Activated CD4-positive, alpha-beta memory T cell treated with anti-CD3 and anti-CD28 coated beads for 36 hours (primary cell): ENCODE measurements around the gene LYPD3. TPM values are rescaled to one million over a fixed set of nuclear protein-coding genes. Genes with fewer than 3 reads are reported as not detected.
"Not testable (repeated sequence)": the region's sequence is repeated elsewhere in the genome, so short reads cannot be mapped to it uniquely, and the experiment has no call there.

Source experiments
- CTCF ChIA-PET: fragments of 350-600 bp; sonication (Branson Sonifier 250); formaldehyde crosslinking; loops from one replicate; lab custom pipeline; 2021; ENCODE audit warnings: antibody characterized with exemption, inconsistent platforms; lab: Charles Lee
- POLR2A ChIA-PET: fragments of 350-600 bp; sonication (Branson Sonifier 250); formaldehyde crosslinking; loops from one replicate; lab custom pipeline; 2021; ENCODE audit warnings: antibody characterized with exemption; lab: Charles Lee
- DNase-seq: peaks from one replicate; pipeline ENCODE4 v3.0.0-alpha.2; 2020
- H3K27ac Mint-ChIP-seq: one replicate; pipeline ENCODE4 v1.8.0; 2021; ENCODE audit warnings: mixed read lengths
- H3K27me3 Mint-ChIP-seq: one replicate; pipeline ENCODE4 v1.8.0; 2021; ENCODE audit warnings: mixed read lengths
- H3K36me3 Mint-ChIP-seq: one replicate; pipeline ENCODE4 v1.8.0; 2021; ENCODE audit warnings: mixed read lengths
- H3K4me1 Mint-ChIP-seq: one replicate; pipeline ENCODE4 v1.8.0; 2021; ENCODE audit warnings: low read depth, mixed read lengths
- H3K4me3 Mint-ChIP-seq: one replicate; pipeline ENCODE4 v1.8.0; 2021; ENCODE audit warnings: mild to moderate bottlenecking, mixed read lengths
- H3K9me3 Mint-ChIP-seq: one replicate; pipeline ENCODE4 v1.8.0; 2021; ENCODE audit warnings: mixed read lengths
- intact Hi-C: fragments of 100-400 bp; cut with micrococcal nuclease; formaldehyde crosslinking; loops from one replicate; pipeline ENCODE4 v1.15.1; 2023
- total RNA-seq, 2 experiments: library from RNA; stranded (reverse); gene quantifications; one replicate each; pipeline ENCODE4 v1.2.3, GENCODE V29; 2021

The LYPD3 gene
- 1 to 10 TPM; 2.3 TPM for total RNA-seq

DNA sequence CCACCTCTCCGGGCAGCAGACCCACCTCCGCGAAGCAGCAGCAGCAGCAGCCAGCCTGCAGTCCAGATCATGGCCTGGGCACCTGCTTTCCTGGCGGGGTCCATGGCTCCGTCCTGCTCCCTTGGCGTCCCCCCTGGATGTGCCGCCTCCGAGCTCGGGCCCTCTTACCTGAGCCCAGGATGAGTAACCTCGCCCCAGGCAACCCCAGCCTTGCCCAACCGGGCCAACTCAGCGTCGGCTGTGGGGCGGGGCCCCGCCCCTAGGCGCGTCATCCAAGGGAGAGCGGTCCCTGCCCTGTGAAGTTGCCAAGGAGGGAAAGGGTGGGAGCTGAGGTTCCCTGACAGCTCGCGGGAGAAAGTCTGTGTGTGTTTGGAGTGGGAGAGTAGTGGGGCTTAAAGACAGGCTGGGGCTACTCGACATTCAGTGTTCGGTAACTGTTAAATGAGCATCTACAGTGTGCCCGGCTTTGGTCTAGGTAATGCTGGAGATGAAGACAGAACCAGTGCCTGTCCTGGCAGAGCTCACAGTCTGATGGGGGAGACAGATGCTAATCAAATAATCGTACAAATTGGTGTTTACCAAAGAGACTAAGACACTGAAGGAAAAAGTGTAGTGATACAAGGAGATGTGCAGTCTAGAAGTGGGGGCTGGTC lies at the start of gene LYPD3:
Gene LYPD3, minus strand, starts transcription at position 141 of the 653 bp plus-strand sequence. Its CDS starts 37 bp downstream, at position 104.
- H3K4me3 Mint-ChIP-seq = peak within 1 kb of the TSS; percentile 90
- H3K36me3 Mint-ChIP-seq = no peaks in the 10 kb centered on the region
- POLR2A ChIA-PET = interaction anchor here (1.1 kb wide), 1 partner anchor 38 kb away, joined by 4 read pairs; no protein-coding TSS in a partner anchor
- peak within 1 kb of the TSS; percentile 82 for H3K27ac Mint-ChIP-seq
- H3K27me3 Mint-ChIP-seq = no peaks in the 10 kb centered on the region
- H3K9me3 Mint-ChIP-seq = no peaks in the 10 kb centered on the region
- CTCF ChIA-PET = interaction anchor here (10.3 kb wide), 1 partner anchor 18 kb away, joined by 86 read pairs; no protein-coding TSS in a partner anchor
- intact Hi-C loops = loop anchor here (10.0 kb wide), 1 partner anchor 319 kb away; the partner anchor contains the start of gene KCNN4
- H3K4me1 Mint-ChIP-seq = peaks cover 59% of the 10 kb centered on the region
- no peak for DNase-seq

GRCh38 chr19:43512399-43512798 lies 47.0 kb upstream of the LYPD3 start:
- H3K27ac Mint-ChIP-seq, H3K9me3 Mint-ChIP-seq, H3K4me1 Mint-ChIP-seq, H3K4me3 Mint-ChIP-seq, intact Hi-C loops, DNase-seq, H3K27me3 Mint-ChIP-seq, CTCF ChIA-PET: not testable (repeated sequence)
- POLR2A ChIA-PET = interaction anchor here (1.2 kb wide), 1 partner anchor 8 kb away, joined by 3 read pairs; no protein-coding TSS in a partner anchor
- H3K36me3 Mint-ChIP-seq = peaks cover 32% of the 10 kb centered on the region

- DNase-seq = no peak
- Mint-ChIP-seq H3K9me3 (no peaks in the 10 kb centered on the region), H3K4me1 (peaks cover 4% of the 10 kb centered on the region), H3K27me3 (no peaks in the 10 kb centered on the region), H3K36me3 (peaks cover 30% of the 10 kb centered on the region), H3K27ac (no peak overlapping the region), H3K4me3 (no peak overlapping the region)
- ChIA-PET CTCF (interaction anchor here (0.7 to 2.2 kb wide), 2 partner anchors 8 to 64 kb away, joined by 3 to 8 read pairs; no protein-coding TSS in a partner anchor), POLR2A (no interaction called here)
- intact Hi-C loops = no loop called here
Observed at GRCh38 chr19:43511324-43511723, 45.9 kb upstream of the LYPD3 start.

DNA sequence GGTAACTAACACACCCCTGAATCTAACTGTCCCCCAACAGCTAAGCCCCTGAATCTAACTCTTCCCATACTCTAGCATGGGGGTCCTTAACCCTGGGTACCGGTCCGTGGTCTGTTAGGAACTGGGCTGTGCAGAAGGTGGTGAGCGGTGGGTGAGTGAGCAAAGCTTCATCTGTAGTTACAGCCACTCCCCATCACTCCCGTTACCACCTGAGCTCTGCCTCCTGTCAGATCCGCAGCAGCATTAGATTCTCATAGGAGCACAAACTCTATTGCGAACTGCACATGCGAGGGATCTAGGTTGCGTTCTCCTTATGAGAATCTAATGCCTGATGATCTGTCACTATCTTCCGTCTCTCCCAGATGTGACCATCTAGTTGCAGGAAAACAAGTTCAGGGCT lies 45.3 kb upstream of the LYPD3 start:
- Mint-ChIP-seq H3K27ac (no peak overlapping the region), H3K27me3 (no peaks in the 10 kb centered on the region), H3K4me1 (peaks cover under 1% of the 10 kb centered on the region), H3K4me3 (no peak overlapping the region), H3K36me3 (peaks cover 28% of the 10 kb centered on the region), H3K9me3 (no peaks in the 10 kb centered on the region)
- CTCF ChIA-PET = interaction anchor here (2.2 to 3.0 kb wide), 2 partner anchors 9 to 64 kb away, joined by 8 to 13 read pairs; no protein-coding TSS in a partner anchor
- DNase-seq = no peak
- intact Hi-C loops = no loop called here
- POLR2A ChIA-PET = no interaction called here

DNA sequence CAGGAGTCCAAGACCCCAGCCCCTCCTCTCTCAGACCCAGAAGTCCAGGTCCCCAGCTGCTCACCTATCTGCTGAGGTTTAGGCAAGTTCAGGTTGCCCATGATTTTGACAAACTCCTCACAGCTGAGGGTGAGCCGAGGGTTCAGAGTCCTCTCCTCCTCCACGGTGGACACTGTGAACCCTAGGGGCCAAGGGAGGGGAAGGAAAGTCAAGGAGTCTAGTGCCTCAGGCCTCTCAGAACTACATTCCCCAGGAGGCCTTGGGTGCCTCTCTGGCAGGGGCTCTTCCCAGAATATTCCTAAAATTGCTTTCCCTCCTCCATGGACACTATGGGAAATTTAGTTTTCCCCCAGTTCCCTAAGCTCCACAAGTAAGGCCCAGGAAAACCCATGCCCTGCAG lies 42.5 kb upstream of the LYPD3 start:
- Mint-ChIP-seq H3K27ac (no peak overlapping the region), H3K4me1 (peaks cover 14% of the 10 kb centered on the region), H3K27me3 (no peaks in the 10 kb centered on the region), H3K9me3 (no peaks in the 10 kb centered on the region), H3K4me3 (no peak overlapping the region), H3K36me3 (peaks cover 22% of the 10 kb centered on the region)
- no peak for DNase-seq
- ChIA-PET POLR2A (no interaction called here), CTCF (interaction anchor here (3.0 kb wide), 1 partner anchor 61 kb away, joined by 13 read pairs; no protein-coding TSS in a partner anchor)
- intact Hi-C loops = no loop called here

DNA sequence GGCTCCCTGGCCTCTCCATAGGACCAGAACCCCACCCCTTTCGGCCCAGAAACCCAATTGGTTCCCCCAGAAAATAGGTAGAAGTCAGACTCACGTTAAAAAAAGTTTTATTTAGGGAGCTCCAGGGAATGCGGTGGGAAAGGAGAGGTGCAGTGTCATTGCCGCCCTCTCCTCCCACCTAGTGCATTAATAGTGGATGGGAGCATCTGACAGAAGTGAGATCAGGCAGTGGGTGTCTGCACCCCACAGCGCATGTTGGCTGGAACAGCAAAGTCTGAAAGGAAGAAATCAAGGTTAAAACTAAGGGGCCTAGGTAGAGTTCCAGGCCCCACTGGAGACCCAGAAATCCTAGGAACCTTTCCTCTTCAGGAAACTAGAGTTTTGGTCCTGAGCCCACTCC lies 41.2 kb upstream of the LYPD3 start:
- CTCF ChIA-PET = interaction anchor here (0.7 to 4.3 kb wide), 3 partner anchors 14 to 72 kb away, joined by 3 to 47 read pairs (median 30); no protein-coding TSS in a partner anchor
- Mint-ChIP-seq H3K27ac (no peak overlapping the region), H3K4me3 (no peak overlapping the region), H3K36me3 (peaks cover 21% of the 10 kb centered on the region), H3K9me3 (no peaks in the 10 kb centered on the region), H3K27me3 (no peaks in the 10 kb centered on the region), H3K4me1 (peaks cover 21% of the 10 kb centered on the region)
- intact Hi-C loops = no loop called here
- DNase-seq = no peak
- POLR2A ChIA-PET = no interaction called here

DNA sequence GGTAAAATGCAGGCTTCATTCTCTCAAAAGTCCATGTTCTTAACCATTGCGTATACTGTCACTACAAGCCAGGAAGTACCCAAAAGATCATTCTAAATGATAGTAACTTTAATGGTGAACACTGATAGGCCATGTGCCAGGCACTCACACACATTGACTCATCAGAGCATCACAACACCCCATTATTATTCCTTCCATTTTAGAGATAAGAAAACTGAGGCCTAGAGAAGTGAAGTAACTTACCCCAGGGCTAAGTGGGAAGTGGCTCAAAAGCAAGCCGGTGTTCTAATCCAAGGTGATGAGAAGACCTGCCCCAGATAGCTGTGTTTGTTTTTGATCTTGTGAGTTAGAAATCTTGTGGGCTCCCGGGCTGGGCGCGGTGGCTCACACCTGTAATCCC lies 40.5 kb upstream of the LYPD3 start:
- peaks cover 17% of the 10 kb centered on the region for H3K36me3 Mint-ChIP-seq
- no peak overlapping the region for H3K4me3 Mint-ChIP-seq
- DNase-seq = no peak
- CTCF ChIA-PET = interaction anchor here (0.7 to 4.3 kb wide), 5 partner anchors 14 to 71 kb away, joined by 3 to 47 read pairs (median 4); no protein-coding TSS in a partner anchor
- POLR2A ChIA-PET = no interaction called here
- H3K9me3 Mint-ChIP-seq = no peaks in the 10 kb centered on the region
- peaks cover 21% of the 10 kb centered on the region for H3K4me1 Mint-ChIP-seq
- intact Hi-C loops = loop anchor here (2.0 kb wide), 1 partner anchor 21 kb away; the partner anchor contains the start of gene ETHE1
- H3K27me3 Mint-ChIP-seq = no peaks in the 10 kb centered on the region
- H3K27ac Mint-ChIP-seq = peak overlapping the region; percentile 39

DNA sequence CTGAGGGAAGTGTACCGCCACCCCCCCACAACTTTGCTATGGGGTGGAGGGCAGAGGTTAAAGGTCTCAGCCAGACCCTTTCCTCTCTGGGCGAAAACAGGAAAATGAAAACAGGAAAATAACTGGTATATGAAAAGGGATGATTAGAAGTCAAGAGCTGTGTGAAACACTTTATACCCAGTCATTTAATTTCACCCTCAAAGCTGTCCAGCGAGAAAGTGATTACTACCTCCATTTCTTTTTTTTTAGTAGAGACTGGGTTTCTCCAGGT lies 39.7 kb upstream of the LYPD3 start:
- Mint-ChIP-seq H3K36me3 (peaks cover 15% of the 10 kb centered on the region), H3K9me3 (no peaks in the 10 kb centered on the region), H3K4me3 (peak overlapping the region; percentile 11), H3K27ac (peak overlapping the region; percentile 49), H3K4me1 (peaks cover 23% of the 10 kb centered on the region), H3K27me3 (no peaks in the 10 kb centered on the region)
- ChIA-PET POLR2A (interaction anchor here (1.1 to 1.6 kb wide), 5 partner anchors 13 to 90 kb away, joined by 3 to 8 read pairs (median 4); partner anchors contain the start of gene IRGQ), CTCF (interaction anchor here (0.6 to 4.3 kb wide), 10 partner anchors 8 to 821 kb away, joined by 3 to 47 read pairs (median 4); partner anchors contain the start of gene IRGQ)
- DNase-seq = no peak
- intact Hi-C loops = loop anchor here (2.0 kb wide), 1 partner anchor 22 kb away; the partner anchor contains the start of gene ETHE1

DNA sequence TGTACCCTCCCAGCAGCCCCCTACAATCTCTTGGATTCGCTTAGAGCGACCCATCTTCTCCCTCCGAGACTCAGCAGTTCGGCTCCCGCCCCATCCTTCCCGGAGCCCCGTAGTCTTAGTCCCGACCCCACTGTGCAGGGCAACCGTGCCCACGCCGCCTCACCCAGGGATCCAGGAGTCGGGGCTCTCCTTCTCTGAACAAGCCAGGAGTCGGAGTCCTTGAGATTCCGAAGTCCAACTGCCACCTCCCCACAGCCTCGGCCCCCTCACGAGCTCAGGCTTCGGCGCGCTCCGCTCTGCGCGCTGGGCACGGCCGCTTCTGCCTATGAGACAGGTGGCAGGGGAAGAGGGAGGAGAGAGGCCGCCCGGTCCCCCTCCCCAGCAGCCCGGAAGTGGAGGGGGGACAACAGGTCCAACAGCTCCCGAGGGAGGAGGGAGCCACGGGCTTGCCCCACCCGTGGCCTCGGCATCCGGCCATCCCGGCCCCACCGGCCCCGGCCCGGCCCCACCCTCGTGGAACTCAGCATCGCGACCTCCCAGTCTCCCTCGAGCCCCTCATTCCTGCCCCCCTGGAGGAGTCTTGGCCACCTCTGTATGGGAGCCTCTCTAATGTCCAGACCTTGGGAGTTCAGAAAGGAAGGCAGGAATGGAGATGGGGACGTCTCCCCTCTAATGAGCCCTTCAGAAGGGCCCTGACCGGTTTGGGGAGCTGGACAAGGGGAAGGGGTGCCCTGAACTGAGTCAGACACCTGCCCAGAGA lies 39.2 kb upstream of the LYPD3 start, which contains the start of gene PHLDB3:
Gene PHLDB3, minus strand, starts transcription at position 321 of the 760 bp plus-strand sequence. CDS start 628 bp downstream, outside the sequence.
- H3K27ac Mint-ChIP-seq = peak within 1 kb of the TSS; percentile 95
- peaks cover 23% of the 10 kb centered on the region for H3K4me1 Mint-ChIP-seq
- peak; percentile 61 for DNase-seq
- ChIA-PET CTCF (interaction anchor here (0.6 to 4.3 kb wide), 15 partner anchors 9 to 821 kb away, joined by 3 to 47 read pairs (median 4); partner anchors contain the start of genes IRGQ and ZNF575), POLR2A (interaction anchor here (0.8 to 1.6 kb wide), 13 partner anchors 8 to 91 kb away, joined by 3 to 8 read pairs (median 4); partner anchors contain the start of genes IRGQ and LYPD3)
- H3K27me3 Mint-ChIP-seq = no peaks in the 10 kb centered on the region
- H3K4me3 Mint-ChIP-seq = peak within 1 kb of the TSS; percentile 94
- peaks cover 11% of the 10 kb centered on the region for H3K36me3 Mint-ChIP-seq
- no peaks in the 10 kb centered on the region for H3K9me3 Mint-ChIP-seq
- intact Hi-C loops = loop anchor here (1.0 to 2.0 kb wide), 3 partner anchors 22 to 57 kb away; partner anchors contain the start of gene ETHE1

- Mint-ChIP-seq H3K36me3 (peaks cover 7% of the 10 kb centered on the region), H3K27ac (peak overlapping the region; percentile 95), H3K4me3 (peak overlapping the region; percentile 94), H3K27me3 (no peaks in the 10 kb centered on the region), H3K4me1 (peaks cover 23% of the 10 kb centered on the region), H3K9me3 (no peaks in the 10 kb centered on the region)
- ChIA-PET POLR2A (interaction anchor here (0.8 to 1.6 kb wide), 13 partner anchors 8 to 92 kb away, joined by 3 to 8 read pairs (median 4); partner anchors contain the start of genes IRGQ and LYPD3), CTCF (interaction anchor here (0.7 to 4.3 kb wide), 14 partner anchors 12 to 241 kb away, joined by 3 to 47 read pairs (median 5); partner anchors contain the start of genes IRGQ and ZNF575)
- peak; percentile 99 for DNase-seq
- intact Hi-C loops = loop anchor here (1.0 to 2.0 kb wide), 3 partner anchors 23 to 56 kb away; partner anchors contain the start of gene ETHE1
Observed at GRCh38 chr19:43503501-43504425, 38.4 kb upstream of the LYPD3 start.
